ENCODE results near the gene ELOVL5.
"Not testable (repeated sequence)": the region's sequence is repeated elsewhere in the genome, so short reads cannot be mapped to it uniquely, and the experiment has no call there.

Gene ELOVL5, protein sequence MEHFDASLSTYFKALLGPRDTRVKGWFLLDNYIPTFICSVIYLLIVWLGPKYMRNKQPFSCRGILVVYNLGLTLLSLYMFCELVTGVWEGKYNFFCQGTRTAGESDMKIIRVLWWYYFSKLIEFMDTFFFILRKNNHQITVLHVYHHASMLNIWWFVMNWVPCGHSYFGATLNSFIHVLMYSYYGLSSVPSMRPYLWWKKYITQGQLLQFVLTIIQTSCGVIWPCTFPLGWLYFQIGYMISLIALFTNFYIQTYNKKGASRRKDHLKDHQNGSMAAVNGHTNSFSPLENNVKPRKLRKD

DNA sequence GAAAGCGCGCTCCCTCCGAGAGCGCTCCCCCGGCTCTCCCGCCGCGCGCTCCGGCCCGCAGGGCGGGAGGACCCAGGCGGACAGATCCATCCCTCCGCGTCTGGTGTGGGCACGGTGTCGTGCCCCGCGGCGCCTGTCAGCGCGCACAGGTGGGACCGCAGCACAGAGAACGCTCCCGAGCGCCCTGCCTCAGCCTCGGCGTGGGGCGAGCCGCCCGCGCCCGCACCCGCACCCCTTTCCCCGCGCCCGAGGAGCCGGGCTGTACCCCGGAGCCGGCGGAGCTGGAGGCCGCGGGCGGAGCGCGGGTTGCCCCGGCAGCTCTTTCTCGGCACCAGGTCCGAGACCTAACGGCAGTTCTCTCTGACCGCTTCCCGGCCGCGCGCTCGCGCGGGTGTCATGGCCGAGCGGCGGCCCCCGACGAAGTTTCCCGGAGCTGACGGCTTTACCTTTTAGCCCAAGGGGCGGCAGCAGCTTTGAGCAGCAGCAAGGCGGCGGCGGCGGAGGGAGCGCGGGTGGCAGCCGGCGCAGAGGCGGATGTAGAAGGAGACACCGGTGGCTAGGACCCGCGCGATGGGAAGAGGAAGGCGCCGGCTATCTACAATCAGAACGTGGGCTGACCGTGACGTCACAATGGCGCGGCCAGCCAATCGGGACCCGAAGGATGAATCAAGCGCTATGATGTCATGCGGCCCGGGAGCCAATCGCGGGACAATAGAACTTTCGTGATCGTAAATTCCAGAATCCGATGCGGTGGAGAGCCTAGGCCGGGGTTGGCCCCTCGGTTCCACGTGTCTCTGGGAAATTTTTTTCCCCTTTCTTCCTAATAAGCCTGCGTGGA lies at the start of gene ELOVL5:
Gene ELOVL5, minus strand, starts transcription at position 580 of the 838 bp plus-strand sequence. CDS start 53,251 bp downstream, outside the sequence.
- DNase-seq (ENCODE audit: low read depth in 2 of 3, low spot score in 1 of 3) = peak; percentile 95 to 97 (median 96)

DNA sequence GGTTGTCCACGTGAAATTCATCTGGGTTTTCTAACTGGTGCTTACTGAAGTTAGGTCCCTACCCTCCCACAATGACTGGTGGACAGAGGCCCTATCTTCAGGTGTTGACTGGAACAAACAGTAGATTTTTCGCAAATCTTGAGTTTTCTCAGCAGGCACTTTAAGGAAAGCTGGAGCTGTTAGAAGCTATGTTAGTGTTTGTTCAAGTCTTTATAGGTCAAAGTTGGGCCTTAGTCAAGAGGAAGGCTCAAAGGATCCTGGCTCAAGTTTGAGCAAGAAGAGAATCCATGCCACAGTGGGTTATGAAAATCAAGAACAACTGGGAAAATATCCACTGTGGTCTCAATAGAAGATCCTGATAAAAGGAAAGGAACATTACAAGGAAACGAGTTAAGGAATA lies 48.5 kb upstream of the ELOVL5 start:
- DNase-seq (ENCODE audit: low read depth in 2 of 3, low spot score in 1 of 3) = no peak

DNA sequence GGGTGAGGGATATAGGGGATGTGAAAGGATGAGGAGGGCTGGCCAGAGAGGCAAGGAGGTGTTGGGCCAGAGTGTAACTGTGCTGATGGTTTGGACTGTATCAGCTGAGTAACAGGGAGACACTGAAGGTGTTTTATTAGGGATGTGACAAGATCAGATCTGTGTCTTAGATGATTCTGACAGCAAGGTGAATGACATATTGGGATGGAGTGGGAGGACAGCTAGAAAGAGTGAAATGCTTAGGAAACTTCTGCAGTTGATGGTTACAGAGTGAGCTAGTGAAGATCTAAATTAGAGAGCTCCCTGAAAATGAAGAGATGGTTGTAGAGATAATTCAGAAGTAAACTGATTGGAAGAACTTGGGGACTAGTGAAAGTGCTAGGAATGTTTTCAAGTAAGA lies 47.2 kb upstream of the ELOVL5 start:
- DNase-seq (ENCODE audit: low read depth in 2 of 3, low spot score in 1 of 3) = no peak

DNA sequence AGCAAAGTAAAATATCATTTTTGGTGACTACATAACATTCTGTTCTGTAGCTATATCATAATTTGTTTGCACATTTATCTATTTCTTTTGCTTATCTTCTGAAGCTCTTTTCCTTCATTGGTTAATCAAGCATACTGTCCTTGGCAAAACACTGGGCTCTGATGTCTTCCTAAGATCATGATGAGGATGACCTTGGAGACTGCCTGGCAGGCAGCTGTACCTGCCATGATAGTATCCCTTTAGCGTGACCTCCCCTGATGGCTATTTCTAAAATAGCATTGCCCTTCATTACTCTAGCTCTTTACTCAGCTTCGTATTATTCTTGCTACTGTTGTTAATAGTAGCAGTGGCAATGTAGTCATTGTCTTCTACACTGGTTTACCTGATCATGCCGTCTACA lies 46.0 kb upstream of the ELOVL5 start:
- no peak for DNase-seq (ENCODE audit: low read depth in 2 of 3, low spot score in 1 of 3)

DNA sequence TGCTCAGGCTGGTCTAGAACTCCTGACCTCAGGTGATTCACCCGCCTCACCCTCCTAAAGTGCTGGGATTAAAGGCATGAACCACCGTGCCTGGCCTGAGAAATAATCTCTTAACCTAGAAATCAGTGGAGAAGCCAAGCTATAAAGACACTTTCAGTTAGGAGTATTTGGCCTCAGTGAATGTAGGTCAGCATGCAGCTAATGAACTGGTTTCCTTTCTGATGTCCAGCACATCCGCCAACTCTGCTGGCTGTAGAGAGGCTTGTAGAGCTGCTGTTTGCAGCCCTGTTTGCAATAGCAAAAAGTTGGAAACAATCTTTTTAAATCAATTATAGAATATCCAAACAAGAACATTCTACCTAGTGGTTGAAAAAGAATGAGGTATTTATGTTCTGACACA lies 42.4 kb upstream of the ELOVL5 start:
- DNase-seq (ENCODE audit: low read depth in 2 of 3, low spot score in 1 of 3) = no peak

DNA sequence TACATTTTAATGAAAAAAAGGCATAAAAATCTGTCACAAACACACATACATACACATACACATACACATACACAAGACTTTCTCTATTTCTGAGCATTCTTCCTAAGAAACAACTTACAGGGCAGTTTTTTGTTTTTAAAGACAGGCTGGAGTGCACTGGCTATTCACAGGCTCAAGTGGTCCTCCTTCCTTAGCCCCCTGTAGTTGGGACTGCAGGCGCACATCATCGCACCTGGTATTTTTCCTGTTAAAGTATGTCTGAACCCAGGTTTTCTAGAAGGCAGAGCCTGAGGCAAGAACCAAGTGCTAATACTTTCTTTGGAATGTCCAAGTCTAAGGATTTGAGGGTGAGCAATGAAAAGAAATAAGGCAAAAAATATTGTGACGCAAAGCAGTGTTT lies 41.3 kb upstream of the ELOVL5 start:
- no peak for DNase-seq (ENCODE audit: low read depth in 2 of 3, low spot score in 1 of 3)

DNA sequence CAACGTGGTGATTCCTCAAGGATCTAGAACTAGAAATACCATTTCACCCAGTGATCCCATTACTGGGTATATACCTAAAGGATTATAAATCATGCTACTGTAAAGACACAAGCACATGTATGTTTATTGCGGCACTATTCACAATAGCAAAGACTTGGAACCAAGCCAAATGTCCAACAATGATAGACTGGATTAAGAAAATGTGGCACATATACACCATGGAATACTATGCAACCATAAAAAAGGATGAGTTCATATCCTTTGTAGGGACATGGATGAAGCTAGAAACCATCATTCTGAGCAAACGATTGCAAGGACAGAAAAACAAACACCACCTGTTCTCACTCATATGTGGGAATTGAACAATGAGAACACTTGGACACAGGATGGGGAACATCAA lies 39.9 kb upstream of the ELOVL5 start:
- DNase-seq (ENCODE audit: low read depth in 2 of 3, low spot score in 1 of 3) = not testable (repeated sequence)

DNA sequence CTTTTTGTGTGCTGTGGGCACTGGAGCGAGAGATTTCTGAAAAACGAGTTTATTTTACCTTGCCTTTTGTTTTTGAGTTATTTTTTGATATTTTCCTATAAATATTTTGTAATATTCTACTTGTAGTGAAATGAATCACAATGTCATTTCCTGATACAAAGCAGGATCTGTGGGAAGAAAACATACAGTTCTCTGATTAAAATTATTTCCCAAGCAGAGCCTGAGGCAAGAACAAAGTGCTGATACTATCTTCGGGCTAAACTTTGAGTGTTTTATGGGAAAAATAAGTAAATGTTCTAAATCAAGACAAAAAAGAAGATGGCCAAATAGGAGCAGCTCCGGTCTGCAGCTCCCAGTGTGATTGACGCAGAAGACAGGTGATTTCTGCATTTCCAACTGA lies 33.7 kb upstream of the ELOVL5 start:
- DNase-seq (ENCODE audit: low read depth in 2 of 3, low spot score in 1 of 3) = no peak

DNA sequence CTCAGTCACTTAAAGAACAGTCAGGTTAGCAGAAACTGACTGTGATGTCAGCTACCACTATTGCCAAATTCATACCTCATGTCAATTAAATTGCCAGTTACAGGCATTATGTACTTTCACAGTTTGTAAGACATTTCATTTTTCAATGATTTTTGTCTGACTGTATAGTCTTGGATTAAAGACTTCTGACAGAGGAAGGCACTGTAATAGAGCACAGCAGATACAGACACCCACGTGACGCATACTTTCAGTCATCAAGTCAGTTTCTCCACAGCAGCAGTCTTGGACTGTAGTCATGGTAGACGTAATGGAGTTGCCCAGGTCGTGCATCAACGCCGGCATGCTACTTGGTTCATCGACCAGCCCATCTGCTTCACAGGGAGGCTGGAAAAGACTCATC lies 29.5 kb upstream of the ELOVL5 start:
- DNase-seq (ENCODE audit: low read depth in 2 of 3, low spot score in 1 of 3) = no peak

DNA sequence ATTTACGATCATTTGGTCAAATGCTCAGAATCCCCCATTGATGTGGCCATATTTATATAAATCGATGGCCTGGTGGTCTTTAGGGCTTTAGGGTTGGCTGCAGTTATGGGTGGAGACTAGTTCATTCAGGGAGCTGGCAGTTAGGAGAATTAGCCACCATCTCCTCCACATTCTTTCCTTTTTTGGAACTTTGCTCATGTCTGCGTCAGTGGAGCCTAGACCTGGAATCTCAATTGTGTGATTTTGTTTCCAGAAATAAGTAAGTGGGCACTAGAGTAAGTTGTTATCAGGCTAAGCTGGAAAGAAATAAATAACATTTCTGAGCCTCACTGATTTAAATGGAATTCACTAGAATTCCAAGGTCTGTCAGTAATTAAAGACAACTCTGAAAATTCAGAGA lies 29.0 kb upstream of the ELOVL5 start:
- no peak for DNase-seq (ENCODE audit: low read depth in 2 of 3, low spot score in 1 of 3)

DNA sequence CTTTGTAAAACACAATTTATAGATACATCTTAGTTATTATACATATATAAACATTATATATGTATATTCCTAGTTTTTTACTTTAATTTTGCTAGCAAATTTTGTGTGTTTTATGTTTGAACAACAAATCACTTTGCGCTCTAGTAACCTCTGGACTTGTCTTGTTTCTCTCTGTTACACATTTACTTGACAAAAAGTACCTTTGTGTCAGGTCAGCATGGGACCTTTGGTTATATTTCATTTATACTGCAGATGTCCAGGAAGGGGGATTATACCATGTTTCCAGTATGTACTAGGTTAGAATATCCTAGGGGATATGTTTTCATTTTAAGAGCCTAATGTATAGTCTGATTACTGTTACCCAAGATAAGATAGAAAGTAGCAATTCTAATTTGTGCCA lies 28.5 kb upstream of the ELOVL5 start:
- no peak for DNase-seq (ENCODE audit: low read depth in 2 of 3, low spot score in 1 of 3)

DNA sequence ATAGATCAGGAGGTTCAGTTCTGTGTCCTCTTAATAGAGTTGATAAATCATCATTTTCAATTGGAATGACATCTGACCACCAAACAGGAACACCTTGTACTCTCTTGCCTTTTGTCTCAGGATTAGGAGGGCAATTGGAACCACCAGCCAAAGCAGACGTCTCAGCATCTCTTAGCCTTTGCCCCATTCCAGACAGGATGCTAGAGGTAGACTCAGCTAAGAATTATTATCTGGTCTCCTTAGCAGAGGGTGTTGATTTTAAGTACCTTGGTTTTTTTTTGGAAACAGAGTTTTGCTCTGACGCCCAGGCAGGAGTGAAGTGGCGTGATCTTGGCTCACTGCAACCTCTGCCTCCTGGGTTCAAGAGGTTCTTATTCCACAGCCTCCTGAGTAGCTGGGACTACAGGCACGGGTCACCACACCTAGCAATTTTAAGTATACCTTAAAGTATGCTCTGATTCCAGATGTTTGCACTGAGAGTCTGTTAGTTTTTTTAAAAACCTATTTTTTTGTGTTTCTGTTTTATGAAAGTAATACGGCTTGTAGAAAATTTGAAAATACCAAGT lies 28.0 kb upstream of the ELOVL5 start:
- DNase-seq (ENCODE audit: low read depth in 2 of 3, low spot score in 1 of 3) = no peak

DNA sequence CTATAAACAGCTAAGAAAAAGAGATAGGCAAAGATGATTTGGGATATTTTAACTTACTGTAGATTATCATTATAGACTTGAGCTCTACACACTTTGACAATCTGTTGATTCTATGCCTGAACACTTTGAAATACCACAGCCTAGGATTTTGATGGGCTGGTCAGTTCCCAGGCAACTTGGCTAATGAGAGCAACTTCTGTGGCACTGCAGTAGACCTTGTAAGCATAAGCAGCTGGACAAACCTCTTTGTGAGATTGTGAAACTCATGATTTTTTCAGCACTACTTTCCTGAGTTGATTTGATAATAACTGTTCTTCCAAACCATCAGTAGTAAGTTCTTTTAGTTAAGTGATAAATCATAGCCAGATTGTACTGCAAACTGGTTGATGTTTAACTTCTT lies 27.1 kb upstream of the ELOVL5 start:
- DNase-seq (ENCODE audit: low read depth in 2 of 3, low spot score in 1 of 3) = no peak

DNA sequence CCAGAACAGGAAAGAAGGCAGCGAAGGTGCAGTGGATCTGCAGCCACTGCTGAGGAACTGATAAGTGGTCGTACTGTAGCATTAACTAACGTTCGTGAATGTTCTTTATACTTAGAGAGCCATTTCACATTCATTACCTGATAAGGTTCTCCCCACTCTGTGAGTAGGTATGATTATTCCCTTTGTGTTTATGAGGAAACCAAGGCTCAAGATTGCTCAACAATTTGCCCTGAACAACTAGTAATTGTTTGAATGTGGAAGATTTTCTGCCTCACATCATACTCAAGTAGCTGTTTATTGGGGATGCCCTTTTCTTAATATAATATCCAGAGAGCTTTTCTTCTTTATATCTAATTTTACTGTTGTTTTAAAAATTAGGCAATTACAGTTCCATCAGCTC lies 24.9 kb upstream of the ELOVL5 start:
- no peak for DNase-seq (ENCODE audit: low read depth in 2 of 3, low spot score in 1 of 3)

DNA sequence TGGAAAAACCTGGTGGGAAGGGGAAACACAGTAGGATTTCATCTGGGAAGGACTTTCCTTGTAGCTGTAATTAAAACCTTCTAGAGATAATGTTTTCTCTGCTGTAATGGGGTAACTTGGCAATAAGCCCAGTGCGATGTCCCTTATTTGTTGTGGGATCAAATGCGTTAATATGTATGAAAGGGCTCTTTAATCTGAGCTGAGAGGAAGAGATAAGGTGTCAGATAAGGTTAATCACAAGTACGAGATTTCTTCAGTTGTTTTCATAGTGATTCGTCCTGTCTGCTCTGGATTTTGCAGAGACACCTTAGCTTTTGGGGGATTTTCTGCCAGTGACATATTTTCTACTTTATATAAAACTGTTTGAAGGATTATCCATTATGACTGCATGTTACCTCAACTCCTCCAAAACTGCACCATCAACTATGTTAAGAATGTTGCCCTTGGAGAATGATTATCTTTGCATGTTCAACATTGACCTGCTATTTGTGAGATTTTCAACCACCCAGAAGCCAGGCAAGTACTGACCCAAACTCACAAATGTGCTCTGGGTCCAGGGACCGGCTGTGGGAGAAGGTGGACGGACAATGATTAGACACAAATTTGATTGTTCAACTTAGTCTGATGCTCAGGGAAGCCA lies 21.2 kb upstream of the ELOVL5 start:
- no peak for DNase-seq (ENCODE audit: low read depth in 2 of 3, low spot score in 1 of 3)

DNA sequence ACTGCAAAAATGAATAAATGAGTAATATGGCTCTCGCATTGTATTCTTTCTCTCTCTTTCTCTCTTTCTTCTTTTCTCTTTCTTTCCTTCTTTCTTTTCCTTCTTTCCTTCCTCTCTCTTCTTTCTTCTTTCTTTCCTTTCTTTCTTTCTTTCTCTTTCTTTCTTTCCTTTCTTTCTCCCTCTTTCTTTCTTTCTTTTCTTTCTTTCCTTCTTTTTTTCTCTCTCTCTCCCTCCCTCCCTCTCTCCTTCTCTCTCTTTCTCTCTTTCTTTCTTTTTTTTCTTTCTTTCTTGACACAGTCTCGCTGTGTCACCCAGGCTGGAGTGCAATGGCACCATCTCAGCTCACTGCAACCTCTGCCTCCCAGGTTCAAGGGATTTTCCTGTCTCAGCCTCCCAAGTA lies 20.3 kb upstream of the ELOVL5 start:
- no peak for DNase-seq (ENCODE audit: low read depth in 2 of 3, low spot score in 1 of 3)

DNA sequence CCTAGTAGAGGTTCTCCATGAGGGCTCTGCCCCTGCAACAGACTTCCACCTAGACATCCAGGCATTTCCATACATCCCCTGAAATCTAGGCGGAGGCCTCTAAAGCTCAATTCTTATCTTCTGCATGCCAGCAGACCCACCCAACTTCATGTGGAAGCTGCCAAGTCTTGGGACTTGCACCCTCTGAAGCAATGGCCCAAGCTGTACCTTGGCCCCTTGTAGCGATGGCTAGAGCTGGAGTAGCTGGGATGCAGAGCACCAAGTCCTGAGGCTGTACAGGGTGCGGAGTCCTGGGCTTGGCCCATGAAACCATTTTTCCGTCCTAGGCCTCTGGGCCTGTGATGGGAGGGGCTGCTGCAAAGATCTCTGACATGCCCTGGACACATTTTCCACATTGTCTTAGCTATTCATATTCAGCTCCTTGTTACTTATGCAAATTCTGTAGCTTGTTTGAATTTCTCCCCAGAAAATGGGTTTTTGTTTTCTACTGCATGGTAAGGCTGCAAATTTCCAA lies 17.4 kb upstream of the ELOVL5 start:
- DNase-seq (ENCODE audit: low read depth in 2 of 3, low spot score in 1 of 3) = no peak

DNA sequence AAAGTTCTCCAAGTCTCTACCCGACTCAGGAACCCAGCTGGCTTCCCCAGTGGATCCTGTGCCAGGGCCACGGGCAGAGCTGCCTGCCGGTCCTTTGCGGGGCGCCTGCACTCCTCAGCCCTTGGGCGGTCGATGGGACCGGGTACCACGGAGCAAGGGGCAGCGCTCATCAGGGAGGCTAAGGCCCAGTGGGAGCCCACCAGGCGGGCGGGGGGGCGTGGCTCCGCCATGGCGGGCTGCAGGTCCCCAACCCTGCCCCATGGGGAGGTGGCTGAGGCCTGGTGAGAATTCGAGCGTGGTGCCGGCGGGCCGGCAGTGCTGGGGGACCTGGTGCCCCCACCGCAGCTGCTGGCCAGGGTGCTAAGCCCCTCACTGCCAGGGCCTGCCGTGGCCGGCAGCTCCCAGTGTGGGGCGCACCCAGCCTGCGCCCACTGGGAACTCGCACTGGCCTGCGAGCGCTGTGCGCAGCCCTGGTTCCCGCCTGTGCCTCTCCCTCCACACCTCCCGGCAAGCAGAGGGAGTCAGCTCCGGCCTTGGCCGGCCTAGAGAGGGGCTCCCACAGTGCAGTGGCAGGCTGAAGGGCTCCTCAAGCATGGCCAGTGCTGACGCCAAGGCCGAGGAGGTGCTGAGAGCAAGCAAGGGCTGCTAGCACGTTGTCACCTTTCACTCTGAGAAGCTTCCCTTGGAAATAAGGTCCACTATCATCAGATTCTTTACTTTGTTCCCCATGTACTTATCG lies 14.8 kb upstream of the ELOVL5 start:
- no peak for DNase-seq (ENCODE audit: low read depth in 2 of 3, low spot score in 1 of 3)

DNA sequence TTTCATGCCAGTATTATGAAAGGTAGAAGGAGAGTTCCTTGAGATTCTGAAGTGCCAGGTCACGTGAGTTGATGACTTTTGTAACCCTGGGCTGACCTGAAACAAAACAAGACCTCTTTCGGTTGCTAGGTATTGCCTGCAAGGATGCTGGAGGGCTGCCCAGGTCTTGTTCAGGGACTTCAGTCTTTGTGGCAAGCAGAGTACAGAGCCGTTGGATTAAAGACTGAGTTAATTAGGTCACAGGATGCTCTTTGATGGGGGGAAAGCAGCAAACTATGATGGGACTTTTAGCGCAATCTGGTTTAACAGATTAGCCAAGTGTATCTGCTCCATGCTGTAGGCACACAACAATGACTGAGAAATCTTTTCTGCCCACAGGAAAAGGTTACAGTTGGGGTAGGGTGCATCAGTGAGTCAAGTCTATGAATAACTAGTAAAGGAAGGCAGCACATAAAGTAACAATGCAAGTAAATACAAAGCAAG lies 12.8 kb upstream of the ELOVL5 start:
- DNase-seq (ENCODE audit: low read depth in 2 of 3, low spot score in 1 of 3) = no peak

DNA sequence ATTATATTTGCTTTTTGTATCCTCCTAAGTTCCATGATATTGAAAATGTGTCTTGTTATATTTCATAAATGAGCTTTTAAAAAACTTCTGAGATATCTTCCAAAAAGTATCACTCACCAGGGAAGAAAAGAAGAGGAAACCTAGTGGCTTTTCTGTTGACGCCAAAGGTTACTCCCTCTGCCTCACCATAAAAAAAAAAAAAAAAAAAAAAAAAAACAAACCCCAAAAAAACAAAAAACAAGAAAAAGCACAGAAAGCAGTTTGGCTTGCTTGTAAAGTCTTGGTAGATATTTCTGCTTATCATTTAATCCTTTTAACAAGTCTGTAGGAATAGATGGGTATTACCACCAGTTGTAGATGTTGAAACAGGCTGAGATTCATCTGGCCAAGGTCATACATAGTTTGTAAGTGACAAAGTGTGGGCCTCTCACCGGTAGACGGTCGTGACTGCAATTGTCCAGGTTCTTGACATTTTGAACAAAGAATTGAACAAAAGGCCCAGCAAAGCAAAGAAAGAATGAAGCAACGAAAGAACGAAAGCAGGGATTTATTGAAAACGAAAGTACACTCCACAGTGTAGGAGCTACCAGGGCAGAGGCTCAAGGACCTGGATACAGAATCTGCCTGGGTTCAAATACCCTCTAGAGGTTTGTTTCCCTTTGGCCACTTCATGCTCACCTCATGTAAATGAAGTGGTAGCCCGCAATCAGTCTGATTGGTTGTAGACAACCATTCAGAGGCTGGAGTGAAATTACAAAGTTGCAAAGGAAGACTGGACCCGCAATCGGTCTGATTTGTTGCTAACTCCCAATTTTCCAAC lies 11.6 kb upstream of the ELOVL5 start:
- DNase-seq (ENCODE audit: low read depth in 2 of 3, low spot score in 1 of 3) = no peak

Measured in stimulated activated CD4-positive, alpha-beta T cell treated with anti-CD3 and anti-CD28 coated beads, Interleukin-12 subunit alpha, Interleukin-12 subunit beta, amount 100 ng/mL, for 48 hours (primary cell).